SK-N-SH (cell line): ENCODE measurements around the gene ERCC2. TPM values are rescaled to one million over a fixed set of nuclear protein-coding genes. Genes with fewer than 3 reads are reported as not detected.

Source experiments
- CTCF ChIA-PET: fragments of 300-600, 350-600 bp; formaldehyde crosslinking; extraction: SDS; loops from one replicate; lab custom pipeline; 2021; lab: Yijun Ruan, JAX
- POLR2A ChIA-PET: fragments of 350-600 bp; sonication (Branson Sonifier 250); formaldehyde crosslinking; extraction: SDS; loops from one replicate; lab custom pipeline; 2020; ENCODE audit warnings: antibody characterized with exemption, inconsistent platforms; lab: Yijun Ruan, JAX
- DNase-seq: peaks from one replicate; pipeline ENCODE4 v3.0.0; 2012
- H2AFZ ChIP-seq: fragments of 200-600 bp; sonication (generic); 2 replicates; pipeline ENCODE4 v1.8.1; 2016; ENCODE audit warnings: antibody characterized with exemption, mild to moderate bottlenecking, low read depth
- H3F3A ChIP-seq: fragments of 200-600 bp; sonication (generic); replicated peaks from 2 replicates; pipeline ENCODE3; 2016; ENCODE audit warnings: antibody characterized with exemption, mild to moderate bottlenecking; ENCODE audit not compliant: insufficient read depth
- H3K27ac ChIP-seq, 2 experiments: fragments of 200-500 bp in 1 of 2; fragments of 200-600 bp in 1 of 2; sonication (Bioruptor generic) in 1 of 2; sonication (generic), shearing (Covaris generic) in 1 of 2; 2 replicates each; pipeline versions ENCODE4 v1.5.1 to v1.6.1; 2014 to 2016; ENCODE audit warnings: low read depth in 2 of 2, inconsistent platforms in 1 of 2, low read length in 1 of 2, mild to moderate bottlenecking in 1 of 2, mixed read lengths in 1 of 2
- H3K27me3 ChIP-seq: fragments of 200-600 bp; sonication (generic), shearing (Covaris generic); 2 replicates; pipeline ENCODE4 v1.6.1; 2016; ENCODE audit warnings: mixed run types; ENCODE audit not compliant: insufficient read depth
- H3K36me3 ChIP-seq, 2 experiments: fragments of 200-500 bp in 1 of 2; fragments of 200-600 bp in 1 of 2; sonication (Bioruptor generic) in 1 of 2; sonication (generic) in 1 of 2; replicated peaks in 1 of 2; 2 replicates each; pipeline versions ENCODE3 to v1.5.1; 2014 to 2016; ENCODE audit warnings: low read length in 1 of 2, mild to moderate bottlenecking in 1 of 2; ENCODE audit not compliant: insufficient read depth in 2 of 2, control insufficient read depth in 1 of 2
- H3K4me1 ChIP-seq, 2 experiments: fragments of 200-500 bp in 1 of 2; fragments of 200-600 bp in 1 of 2; sonication (Bioruptor generic) in 1 of 2; sonication (generic), shearing (Covaris generic) in 1 of 2; 2 replicates each; pipeline versions ENCODE4 v1.5.1 to v1.6.1; 2014 to 2016; ENCODE audit warnings: low read depth in 1 of 2, low read length in 1 of 2, mixed run types in 1 of 2; ENCODE audit not compliant: insufficient read depth in 2 of 2, control insufficient read depth in 1 of 2
- H3K4me2 ChIP-seq: fragments of 200-600 bp; sonication (generic), shearing (Covaris generic); 2 replicates; pipeline ENCODE4 v1.6.1; 2017; ENCODE audit warnings: mixed run types
- H3K4me3 ChIP-seq, 2 experiments: fragments of 200-500 bp in 1 of 2; fragments of 200-600 bp in 1 of 2; sonication (Bioruptor generic) in 1 of 2; sonication (generic), shearing (Covaris generic) in 1 of 2; 2 replicates each; pipeline versions ENCODE4 v1.5.1 to v1.8.1; 2014 to 2016; ENCODE audit warnings: low read depth in 2 of 2, inconsistent platforms in 1 of 2, low read length in 1 of 2, mild to moderate bottlenecking in 1 of 2, mixed read lengths in 1 of 2, moderate library complexity in 1 of 2
- H3K79me2 ChIP-seq: fragments of 200-600 bp; sonication (generic); 2 replicates; pipeline ENCODE4 v1.8.1; 2017; ENCODE audit warnings: mild to moderate bottlenecking; ENCODE audit not compliant: insufficient read depth
- H3K9ac ChIP-seq: fragments of 200-600 bp; sonication (generic); 2 replicates; pipeline ENCODE4 v1.6.1; 2017; ENCODE audit warnings: mixed run types
- H3K9me2 ChIP-seq: fragments of 200-600 bp; sonication (generic); 2 replicates; pipeline ENCODE4 v1.6.1; 2017; ENCODE audit warnings: mixed run types
- H3K9me3 ChIP-seq: fragments of 200-600 bp; sonication (generic); 2 replicates; pipeline ENCODE4 v1.6.1; 2017; ENCODE audit warnings: mixed run types, mild to moderate bottlenecking, moderate library complexity
- H4K20me1 ChIP-seq: fragments of 200-600 bp; sonication (generic); 2 replicates; pipeline ENCODE4 v1.6.1; 2017; ENCODE audit warnings: mild to moderate bottlenecking, mixed run types; ENCODE audit not compliant: insufficient read depth
- CHD2 ChIP-seq: fragments of 150-350 bp; IDR thresholded peaks from 2 replicates; pipeline ENCODE4 v1.6.1; 2018; ENCODE audit warnings: low read length; ENCODE audit not compliant: partially characterized antibody
- CTCF ChIP-seq: fragments of 200-600 bp; sonication (generic); IDR thresholded peaks from 2 replicates; pipeline ENCODE4 v1.6.1; 2017; ENCODE audit warnings: antibody characterized with exemption, mild to moderate bottlenecking, moderate library complexity
- EZH2phosphoT487 ChIP-seq: fragments of 200-600 bp; sonication (generic); IDR thresholded peaks from 2 replicates; pipeline ENCODE4 v1.6.1; 2017; ENCODE audit warnings: low read depth, mixed run types, mild to moderate bottlenecking, antibody characterized with exemption, moderate library complexity, borderline replicate concordance
- FOSL2 ChIP-seq: IDR thresholded peaks from 2 replicates; pipeline ENCODE4 v1.4.0; 2012; ENCODE audit warnings: low read depth, mild to moderate bottlenecking, moderate library complexity, borderline replicate concordance
- GABPA ChIP-seq: IDR thresholded peaks from 2 replicates; pipeline ENCODE4 v1.4.0; 2012; ENCODE audit warnings: low read depth, mild to moderate bottlenecking
- IRF3 ChIP-seq: fragments of 150-350 bp; IDR thresholded peaks from 2 replicates; pipeline ENCODE4 v1.6.1; 2016; ENCODE audit warnings: mild to moderate bottlenecking, low read depth, low read length
- JUND ChIP-seq: IDR thresholded peaks from 2 replicates; pipeline ENCODE4 v1.4.0; 2012
- MEF2A ChIP-seq: IDR thresholded peaks from 2 replicates; pipeline ENCODE4 v1.4.0; 2012; ENCODE audit warnings: low read depth, borderline replicate concordance
- MXI1 ChIP-seq: IDR thresholded peaks from 2 replicates; pipeline ENCODE4 v1.6.1; 2012; ENCODE audit warnings: mild to moderate bottlenecking, low read depth, low read length, improper control_type of control experiment
- POLR2AphosphoS5 ChIP-seq: IDR thresholded peaks from 2 replicates; pipeline ENCODE4 v1.6.1; 2012; ENCODE audit warnings: low read depth, low read length
- RAD21 ChIP-seq: IDR thresholded peaks from 2 replicates; pipeline ENCODE4 v1.6.1; 2012; ENCODE audit warnings: mild to moderate bottlenecking, low read length
- RCOR1 ChIP-seq: fragments of 150-350 bp; IDR thresholded peaks from 2 replicates; pipeline ENCODE4 v1.6.1; 2017; ENCODE audit warnings: antibody characterized with exemption, low read length
- RXRA ChIP-seq: IDR thresholded peaks from 2 replicates; pipeline ENCODE4 v1.4.0; 2012; ENCODE audit warnings: low read depth, mild to moderate bottlenecking, borderline replicate concordance
- TAF1 ChIP-seq: IDR thresholded peaks from 2 replicates; pipeline ENCODE4 v1.6.1; 2012; ENCODE audit warnings: low read depth, mild to moderate bottlenecking, low read length, moderate library complexity, borderline replicate concordance
- TEAD4 ChIP-seq: IDR thresholded peaks from 2 replicates; pipeline ENCODE4 v1.4.0; 2012; ENCODE audit warnings: mild to moderate bottlenecking, borderline replicate concordance; ENCODE audit not compliant: insufficient read depth
- USF2 ChIP-seq: fragments of 150-350 bp; IDR thresholded peaks from 2 replicates; pipeline ENCODE4 v1.6.1; 2017; ENCODE audit warnings: antibody characterized with exemption, low read length, low read depth, borderline replicate concordance
- WGBS: methylation state at CpG from one replicate; pipeline ENCODE4 v1.1.6; 2017; ENCODE audit warnings: low lambda C conversion rate; 5-methylcytosine and 5-hydroxymethylcytosine counted together
- polyA plus RNA-seq, 3 experiments: library from polyadenylated mRNA; depleted of rRNA; stranded (reverse); fragments of >200 nt; gene quantifications; 2 replicates each; pipeline ENCODE4 v1.2.3, GENCODE V29; 2012
- TF ChIP-seq, protein P1 (sequence below): IDR thresholded peaks from 2 replicates; pipeline ENCODE4 v1.4.0; 2012; ENCODE audit warnings: low read depth, borderline replicate concordance
- TF ChIP-seq, protein P2 (sequence below): IDR thresholded peaks from 2 replicates; pipeline ENCODE4; 2012
- TF ChIP-seq, protein P3 (sequence below): IDR thresholded peaks from 2 replicates; pipeline ENCODE4 v1.4.0; 2012; ENCODE audit warnings: low read depth
- TF ChIP-seq, protein P4 (sequence below): IDR thresholded peaks from 2 replicates; pipeline ENCODE4 v1.6.1; 2012; ENCODE audit warnings: mild to moderate bottlenecking, low read depth, low read length, moderate library complexity

ERCC2 gene
- polyA plus RNA-seq, 1 of the 3 experiments (the other 2 are of a cell fraction), result 72.8 TPM

GRCh38 chr19:45322311-45322710 is 48.1 kb downstream of the ERCC2 start:
- Histone ChIP-seq H3K4me1 (peaks cover 0 to 5% of the 10 kb centered on the region in 2 experiments; a peak in 1 of 4 replicates), H3K4me3 (no peak overlapping the region), H3K9me3 (no peaks in the 10 kb centered on the region), H3K9ac (no peak overlapping the region), H3K79me2 (no peaks in the 10 kb centered on the region), H3K27ac (no peak overlapping the region), H3K4me2 (no peak overlapping the region), H3F3A (no peaks in the 10 kb centered on the region), H2AFZ (no peak overlapping the region), H3K27me3 (peaks cover 17% of the 10 kb centered on the region), H3K36me3 (no peaks in the 10 kb centered on the region), H4K20me1 (no peaks in the 10 kb centered on the region), H3K9me2 (no peaks in the 10 kb centered on the region)
- 88% methylated on average over 1 of the region's 11 CpGs for WGBS
- TF ChIP-seq MEF2A, result no peak
- TF ChIP-seq POLR2AphosphoS5, result no peak
- TF ChIP-seq RCOR1, result no peak
- no peak for TF ChIP-seq TEAD4
- TF ChIP-seq CTCF, result no peak
- TF ChIP-seq IRF3, result no peak
- TF ChIP-seq USF2, result no peak
- TF ChIP-seq, protein P1, sequence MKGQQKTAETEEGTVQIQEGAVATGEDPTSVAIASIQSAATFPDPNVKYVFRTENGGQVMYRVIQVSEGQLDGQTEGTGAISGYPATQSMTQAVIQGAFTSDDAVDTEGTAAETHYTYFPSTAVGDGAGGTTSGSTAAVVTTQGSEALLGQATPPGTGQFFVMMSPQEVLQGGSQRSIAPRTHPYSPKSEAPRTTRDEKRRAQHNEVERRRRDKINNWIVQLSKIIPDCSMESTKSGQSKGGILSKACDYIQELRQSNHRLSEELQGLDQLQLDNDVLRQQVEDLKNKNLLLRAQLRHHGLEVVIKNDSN, result no peak
- no peak for TF ChIP-seq TAF1
- no peak for TF ChIP-seq CHD2
- no peak for TF ChIP-seq RXRA
- TF ChIP-seq, protein P2, sequence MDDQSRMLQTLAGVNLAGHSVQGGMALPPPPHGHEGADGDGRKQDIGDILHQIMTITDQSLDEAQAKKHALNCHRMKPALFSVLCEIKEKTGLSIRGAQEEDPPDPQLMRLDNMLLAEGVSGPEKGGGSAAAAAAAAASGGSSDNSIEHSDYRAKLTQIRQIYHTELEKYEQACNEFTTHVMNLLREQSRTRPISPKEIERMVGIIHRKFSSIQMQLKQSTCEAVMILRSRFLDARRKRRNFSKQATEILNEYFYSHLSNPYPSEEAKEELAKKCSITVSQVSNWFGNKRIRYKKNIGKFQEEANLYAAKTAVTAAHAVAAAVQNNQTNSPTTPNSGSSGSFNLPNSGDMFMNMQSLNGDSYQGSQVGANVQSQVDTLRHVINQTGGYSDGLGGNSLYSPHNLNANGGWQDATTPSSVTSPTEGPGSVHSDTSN, result no peak
- TF ChIP-seq GABPA, result no peak
- TF ChIP-seq EZH2phosphoT487, result no peak
- TF ChIP-seq FOSL2, result no peak
- no peak for TF ChIP-seq MXI1
- no peak for TF ChIP-seq RAD21
- TF ChIP-seq JUND, result no peak
- TF ChIP-seq, protein P3, sequence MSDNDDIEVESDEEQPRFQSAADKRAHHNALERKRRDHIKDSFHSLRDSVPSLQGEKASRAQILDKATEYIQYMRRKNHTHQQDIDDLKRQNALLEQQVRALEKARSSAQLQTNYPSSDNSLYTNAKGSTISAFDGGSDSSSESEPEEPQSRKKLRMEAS, result no peak
- TF ChIP-seq, protein P4, sequence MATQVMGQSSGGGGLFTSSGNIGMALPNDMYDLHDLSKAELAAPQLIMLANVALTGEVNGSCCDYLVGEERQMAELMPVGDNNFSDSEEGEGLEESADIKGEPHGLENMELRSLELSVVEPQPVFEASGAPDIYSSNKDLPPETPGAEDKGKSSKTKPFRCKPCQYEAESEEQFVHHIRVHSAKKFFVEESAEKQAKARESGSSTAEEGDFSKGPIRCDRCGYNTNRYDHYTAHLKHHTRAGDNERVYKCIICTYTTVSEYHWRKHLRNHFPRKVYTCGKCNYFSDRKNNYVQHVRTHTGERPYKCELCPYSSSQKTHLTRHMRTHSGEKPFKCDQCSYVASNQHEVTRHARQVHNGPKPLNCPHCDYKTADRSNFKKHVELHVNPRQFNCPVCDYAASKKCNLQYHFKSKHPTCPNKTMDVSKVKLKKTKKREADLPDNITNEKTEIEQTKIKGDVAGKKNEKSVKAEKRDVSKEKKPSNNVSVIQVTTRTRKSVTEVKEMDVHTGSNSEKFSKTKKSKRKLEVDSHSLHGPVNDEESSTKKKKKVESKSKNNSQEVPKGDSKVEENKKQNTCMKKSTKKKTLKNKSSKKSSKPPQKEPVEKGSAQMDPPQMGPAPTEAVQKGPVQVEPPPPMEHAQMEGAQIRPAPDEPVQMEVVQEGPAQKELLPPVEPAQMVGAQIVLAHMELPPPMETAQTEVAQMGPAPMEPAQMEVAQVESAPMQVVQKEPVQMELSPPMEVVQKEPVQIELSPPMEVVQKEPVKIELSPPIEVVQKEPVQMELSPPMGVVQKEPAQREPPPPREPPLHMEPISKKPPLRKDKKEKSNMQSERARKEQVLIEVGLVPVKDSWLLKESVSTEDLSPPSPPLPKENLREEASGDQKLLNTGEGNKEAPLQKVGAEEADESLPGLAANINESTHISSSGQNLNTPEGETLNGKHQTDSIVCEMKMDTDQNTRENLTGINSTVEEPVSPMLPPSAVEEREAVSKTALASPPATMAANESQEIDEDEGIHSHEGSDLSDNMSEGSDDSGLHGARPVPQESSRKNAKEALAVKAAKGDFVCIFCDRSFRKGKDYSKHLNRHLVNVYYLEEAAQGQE, result no peak
- POLR2A ChIA-PET, result no interaction called here
- no peak for DNase-seq
- CTCF ChIA-PET, result interaction anchor here (1.4 to 2.1 kb wide), 2 partner anchors 16 to 157 kb away, joined by 3 to 6 read pairs; no protein-coding TSS in a partner anchor
